T-helper 17 cell (primary cell): ENCODE measurements around the gene SLC25A29. TPM values are rescaled to one million over a fixed set of nuclear protein-coding genes. Genes with fewer than 3 reads are reported as not detected.

Experiments
- ATAC-seq: fragments of 150-1000 bp; cut with Tn5 transposase; 2 replicates; pipeline ENCODE4 v1.10.0; 2021; ENCODE audit warnings: mild to moderate bottlenecking, moderate library complexity
- DNase-seq, 3 donors: peaks; one replicate each; pipeline versions ENCODE4 v3.0.0 to v3.0.0-alpha.2; 2020 to 2021
- H3K9me3 ChIP-seq: one replicate; pipeline ENCODE4 v1.7.0; 2013; ENCODE audit warnings: low read length, mild to moderate bottlenecking; ENCODE audit not compliant: control insufficient read depth, poor library complexity, severe bottlenecking
- H3K27ac Mint-ChIP-seq: one replicate; pipeline ENCODE4 v1.8.0; 2022; ENCODE audit warnings: mild to moderate bottlenecking, moderate library complexity, mixed read lengths
- H3K27me3 Mint-ChIP-seq: one replicate; pipeline ENCODE4 v1.8.0; 2022; ENCODE audit warnings: mixed read lengths
- H3K36me3 Mint-ChIP-seq: one replicate; pipeline ENCODE4 v1.8.0; 2022; ENCODE audit warnings: low read depth, mixed read lengths
- H3K4me1 Mint-ChIP-seq: one replicate; pipeline ENCODE4 v1.8.0; 2022; ENCODE audit warnings: mild to moderate bottlenecking, mixed read lengths
- H3K4me3 Mint-ChIP-seq: one replicate; pipeline ENCODE4 v1.8.0; 2022; ENCODE audit warnings: mild to moderate bottlenecking, moderate library complexity, mixed read lengths
- total RNA-seq, 4 donors: library from RNA in 2 of 4; stranded (reverse) in 2 of 4; gene quantifications; one replicate each; pipeline ENCODE4 v1.2.3 and lab custom pipeline; 2022 to 2026

SLC25A29 gene
- total RNA-seq, 2 donors from 2014 or later, result 3.7 to 5.9 TPM

GRCh38 chr14:100282766-100283419 is 23.4 kb downstream of the SLC25A29 start:
- ATAC-seq (no peak), DNase-seq (no peak)
- Mint-ChIP-seq H3K27me3 (no peaks in the 10 kb centered on the region), H3K27ac (no peak overlapping the region), H3K4me1 (peaks cover 22% of the 10 kb centered on the region), H3K36me3 (no peaks in the 10 kb centered on the region), H3K4me3 (no peak overlapping the region)
- no peaks in the 10 kb centered on the region for H3K9me3 ChIP-seq

- H3K9me3 ChIP-seq, result no peaks in the 10 kb centered on the region
- Mint-ChIP-seq H3K36me3 (no peaks in the 10 kb centered on the region), H3K27ac (no peak overlapping the region), H3K4me1 (peaks cover 25% of the 10 kb centered on the region), H3K4me3 (no peak overlapping the region), H3K27me3 (no peaks in the 10 kb centered on the region)
- no peak for ATAC-seq
- no peak for DNase-seq
These were observed 24.2 kb downstream of the SLC25A29 start for GRCh38 chr14:100282083-100282350.

- no peak overlapping the region for H3K27ac Mint-ChIP-seq
- H3K9me3 ChIP-seq, result no peaks in the 10 kb centered on the region
- peaks cover 25% of the 10 kb centered on the region for H3K4me1 Mint-ChIP-seq
- no peaks in the 10 kb centered on the region for H3K36me3 Mint-ChIP-seq
- ATAC-seq (no peak), DNase-seq (no peak)
- no peak overlapping the region for H3K4me3 Mint-ChIP-seq
- no peaks in the 10 kb centered on the region for H3K27me3 Mint-ChIP-seq
These were observed 24.8 kb downstream of the SLC25A29 start for GRCh38 chr14:100281286-100282082.

GRCh38 chr14:100279563-100279962 is 26.7 kb downstream of the SLC25A29 start:
- no peaks in the 10 kb centered on the region for H3K27me3 Mint-ChIP-seq
- peaks cover 33% of the 10 kb centered on the region for H3K4me1 Mint-ChIP-seq
- H3K36me3 Mint-ChIP-seq, result no peaks in the 10 kb centered on the region
- no peaks in the 10 kb centered on the region for H3K9me3 ChIP-seq
- no peak overlapping the region for H3K27ac Mint-ChIP-seq
- no peak overlapping the region for H3K4me3 Mint-ChIP-seq
- ATAC-seq, result peak; percentile 14
- no peak for DNase-seq

- peaks cover 34% of the 10 kb centered on the region for H3K4me1 Mint-ChIP-seq
These were observed 27.1 kb downstream of the SLC25A29 start for GRCh38 chr14:100279133-100279532.

GRCh38 chr14:100278702-100279101 is 27.5 kb downstream of the SLC25A29 start:
- H3K27ac Mint-ChIP-seq, result peak overlapping the region; percentile 63
- H3K4me1 Mint-ChIP-seq, result peaks cover 35% of the 10 kb centered on the region
- ATAC-seq, result no peak

More at GRCh38 chr14:100279133-100279532, 27.1 kb downstream of the SLC25A29 start:
- no peak for DNase-seq
- no peak for ATAC-seq
- Mint-ChIP-seq H3K36me3 (no peaks in the 10 kb centered on the region), H3K4me3 (no peak overlapping the region), H3K27me3 (no peaks in the 10 kb centered on the region), H3K27ac (peak overlapping the region; percentile 63)
- H3K9me3 ChIP-seq, result no peaks in the 10 kb centered on the region

GRCh38 chr14:100275214-100275613 is 31.0 kb downstream of the SLC25A29 start:
- H3K4me3 Mint-ChIP-seq, result peak overlapping the region; percentile 25
- peak overlapping the region; percentile 81 for H3K27ac Mint-ChIP-seq
- H3K36me3 Mint-ChIP-seq, result no peaks in the 10 kb centered on the region
- no peaks in the 10 kb centered on the region for H3K9me3 ChIP-seq
- DNase-seq (no peak), ATAC-seq (no peak)
- H3K4me1 Mint-ChIP-seq, result peaks cover 39% of the 10 kb centered on the region
- no peaks in the 10 kb centered on the region for H3K27me3 Mint-ChIP-seq

More at GRCh38 chr14:100278702-100279101, 27.5 kb downstream of the SLC25A29 start:
- Mint-ChIP-seq H3K36me3 (no peaks in the 10 kb centered on the region), H3K4me3 (no peak overlapping the region), H3K27me3 (no peaks in the 10 kb centered on the region)
- no peaks in the 10 kb centered on the region for H3K9me3 ChIP-seq
- no peak for DNase-seq

DNA sequence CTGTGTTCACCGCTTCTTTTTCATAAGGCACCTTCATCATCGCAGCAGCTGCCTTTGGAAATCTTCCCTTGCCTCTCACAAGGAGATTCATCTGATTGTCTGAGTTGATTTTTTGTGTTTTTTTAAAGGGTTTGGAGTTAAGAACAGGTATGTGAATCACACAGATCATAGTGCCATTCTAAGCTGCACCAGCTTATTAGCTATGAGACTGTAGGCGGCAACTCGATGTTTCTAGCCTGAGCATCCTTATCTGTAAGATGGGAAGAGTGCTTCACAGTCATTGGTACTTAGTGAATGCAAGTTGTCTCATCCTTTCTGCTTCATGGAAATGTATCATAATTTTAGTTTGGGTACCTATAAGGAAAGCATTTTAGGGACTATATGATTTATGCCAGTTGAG is 32.0 kb downstream of the SLC25A29 start:
- H3K36me3 Mint-ChIP-seq, result no peaks in the 10 kb centered on the region
- H3K27me3 Mint-ChIP-seq, result no peaks in the 10 kb centered on the region
- no peak for ATAC-seq
- H3K27ac Mint-ChIP-seq, result peak overlapping the region; percentile 81
- no peak overlapping the region for H3K4me3 Mint-ChIP-seq
- H3K4me1 Mint-ChIP-seq, result peaks cover 38% of the 10 kb centered on the region
- H3K9me3 ChIP-seq, result no peaks in the 10 kb centered on the region
- DNase-seq, result no peak

DNA sequence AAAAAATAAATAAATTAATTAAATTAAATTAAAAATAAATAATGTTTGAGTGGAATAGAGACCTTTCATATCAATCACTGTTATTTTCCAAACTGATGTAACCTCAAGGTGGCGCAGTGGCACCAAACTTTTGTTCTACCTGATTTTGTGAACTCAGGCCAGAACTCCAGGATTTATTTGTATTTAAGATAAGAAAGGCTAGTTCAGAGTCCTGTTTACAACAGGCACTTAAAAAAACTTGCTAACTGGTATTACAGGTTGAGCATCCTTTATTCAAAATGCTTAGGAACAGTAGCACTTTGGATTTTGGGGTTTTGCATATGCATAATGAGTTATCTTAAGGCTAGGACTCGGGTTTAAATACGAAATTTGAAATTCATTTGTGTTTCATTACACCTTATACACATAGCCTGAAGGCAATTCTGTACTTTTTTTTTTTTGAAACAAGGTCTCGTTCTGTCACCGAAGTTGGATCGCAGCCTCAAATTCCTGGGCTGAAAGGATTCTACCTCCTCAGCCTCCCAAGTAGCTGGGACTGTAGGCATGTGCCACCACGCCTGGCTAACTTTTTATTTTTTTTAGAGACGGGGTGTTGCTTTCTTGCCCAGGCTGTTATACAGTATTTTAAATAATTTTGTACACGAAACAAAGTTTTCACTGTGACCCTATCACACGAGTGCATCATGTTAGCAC is 34.9 kb downstream of the SLC25A29 start:
- Mint-ChIP-seq H3K4me3 (no peak overlapping the region), H3K36me3 (no peaks in the 10 kb centered on the region), H3K4me1 (peaks cover 40% of the 10 kb centered on the region), H3K27ac (peak overlapping the region; percentile 34), H3K27me3 (no peaks in the 10 kb centered on the region)
- DNase-seq (no peak), ATAC-seq (no peak)
- H3K9me3 ChIP-seq, result no peaks in the 10 kb centered on the region

GRCh38 chr14:100268591-100269207 is 37.5 kb downstream of the SLC25A29 start:
- DNase-seq (no peak), ATAC-seq (no peak)
- H3K36me3 Mint-ChIP-seq, result no peaks in the 10 kb centered on the region

GRCh38 chr14:100267990-100268389 is 38.3 kb downstream of the SLC25A29 start:
- no peaks in the 10 kb centered on the region for H3K9me3 ChIP-seq
- DNase-seq (no peak), ATAC-seq (no peak)
- no peak overlapping the region for H3K4me3 Mint-ChIP-seq
- peak overlapping the region; percentile 34 for H3K27ac Mint-ChIP-seq
- H3K4me1 Mint-ChIP-seq, result peaks cover 44% of the 10 kb centered on the region
- no peaks in the 10 kb centered on the region for H3K36me3 Mint-ChIP-seq
- H3K27me3 Mint-ChIP-seq, result no peaks in the 10 kb centered on the region

More at GRCh38 chr14:100268591-100269207, 37.5 kb downstream of the SLC25A29 start:
- H3K4me1 Mint-ChIP-seq, result peaks cover 41% of the 10 kb centered on the region
- no peaks in the 10 kb centered on the region for H3K9me3 ChIP-seq
- H3K4me3 Mint-ChIP-seq, result no peak overlapping the region
- H3K27me3 Mint-ChIP-seq, result no peaks in the 10 kb centered on the region
- peak overlapping the region; percentile 34 for H3K27ac Mint-ChIP-seq

GRCh38 chr14:100263141-100263540 is 43.1 kb downstream of the SLC25A29 start:
- no peaks in the 10 kb centered on the region for H3K36me3 Mint-ChIP-seq
- H3K4me3 Mint-ChIP-seq, result no peak overlapping the region
- H3K27ac Mint-ChIP-seq, result peak overlapping the region; percentile 93

GRCh38 chr14:100262545-100262944 is 43.7 kb downstream of the SLC25A29 start:
- Mint-ChIP-seq H3K27ac (peak overlapping the region; percentile 93), H3K4me1 (peaks cover 62% of the 10 kb centered on the region), H3K4me3 (no peak overlapping the region), H3K27me3 (no peaks in the 10 kb centered on the region), H3K36me3 (no peaks in the 10 kb centered on the region)
- H3K9me3 ChIP-seq, result no peaks in the 10 kb centered on the region
- ATAC-seq (no peak), DNase-seq (no peak)

More at GRCh38 chr14:100263141-100263540, 43.1 kb downstream of the SLC25A29 start:
- no peaks in the 10 kb centered on the region for H3K9me3 ChIP-seq
- Mint-ChIP-seq H3K4me1 (peaks cover 59% of the 10 kb centered on the region), H3K27me3 (no peaks in the 10 kb centered on the region)
- DNase-seq (no peak), ATAC-seq (no peak)
